Measurements from ENCODE around the gene HTR4.

HTR4 gene

GRCh38 chr5:148607406-148607805, 46.9 kb downstream of the HTR4 start:
- no peak overlapping the region for H2AFZ ChIP-seq (ENCODE audit: low read depth, low read length)
- no peak overlapping the region for H3K4me2 ChIP-seq (ENCODE audit: insufficient read depth, low read length)
- TF ChIP-seq CTCF (IDR thresholded peaks at IDR 0.05; ENCODE audit: borderline replicate concordance, extremely low read depth, low read length, poor library complexity, severe bottlenecking) (no peak), EZH2 (IDR thresholded peaks at IDR 0.05; ENCODE audit: borderline replicate concordance, low read depth, low read length, severe bottlenecking) (no peak)
- DNase-seq: no peak
- H3K36me3 ChIP-seq (ENCODE audit: insufficient read depth, low read length): no peaks in the 10 kb centered on the region
- H3K9me3 ChIP-seq (ENCODE audit: insufficient read depth, low read length, severe bottlenecking): no peaks in the 10 kb centered on the region
- H3K9ac ChIP-seq (ENCODE audit: low read depth, low read length): no peak overlapping the region
- H3K27ac ChIP-seq (ENCODE audit: low read length): no peak overlapping the region
- H3K4me1 ChIP-seq (ENCODE audit: insufficient read depth, low read length): no peaks in the 10 kb centered on the region
- no peak overlapping the region for H3K4me3 ChIP-seq (ENCODE audit: low read depth in 1 of 2, low read length in 2 of 2)
- ATAC-seq (ENCODE audit: insufficient read depth, low read depth): no peak
- no peaks in the 10 kb centered on the region for H4K20me1 ChIP-seq (ENCODE audit: insufficient read depth, low read length)
- no peaks in the 10 kb centered on the region for H3K79me2 ChIP-seq (ENCODE audit: insufficient read depth, low read length)
- H3K27me3 ChIP-seq (ENCODE audit: insufficient read depth, low read length, poor library complexity): no peaks in the 10 kb centered on the region

GRCh38 chr5:148606296-148606695, 48.0 kb downstream of the HTR4 start:
- TF ChIP-seq EZH2 (IDR thresholded peaks at IDR 0.05; ENCODE audit: borderline replicate concordance, low read depth, low read length, severe bottlenecking): no peak
- no peak for TF ChIP-seq CTCF (IDR thresholded peaks at IDR 0.05; ENCODE audit: borderline replicate concordance, extremely low read depth, low read length, poor library complexity, severe bottlenecking)
- no peak overlapping the region for H3K9ac ChIP-seq (ENCODE audit: low read depth, low read length)
- H2AFZ ChIP-seq (ENCODE audit: low read depth, low read length): no peak overlapping the region
- H3K27me3 ChIP-seq (ENCODE audit: insufficient read depth, low read length, poor library complexity): no peaks in the 10 kb centered on the region
- no peaks in the 10 kb centered on the region for H3K79me2 ChIP-seq (ENCODE audit: insufficient read depth, low read length)
- no peak for DNase-seq
- H3K4me3 ChIP-seq (ENCODE audit: low read depth in 1 of 2, low read length in 2 of 2): no peak overlapping the region
- no peaks in the 10 kb centered on the region for H3K36me3 ChIP-seq (ENCODE audit: insufficient read depth, low read length)
- no peak overlapping the region for H3K27ac ChIP-seq (ENCODE audit: low read length)
- H3K4me1 ChIP-seq (ENCODE audit: insufficient read depth, low read length): no peaks in the 10 kb centered on the region
- H3K4me2 ChIP-seq (ENCODE audit: insufficient read depth, low read length): no peak overlapping the region
- H3K9me3 ChIP-seq (ENCODE audit: insufficient read depth, low read length, severe bottlenecking): no peaks in the 10 kb centered on the region
- no peaks in the 10 kb centered on the region for H4K20me1 ChIP-seq (ENCODE audit: insufficient read depth, low read length)
- ATAC-seq (ENCODE audit: insufficient read depth, low read depth): no peak

DNA sequence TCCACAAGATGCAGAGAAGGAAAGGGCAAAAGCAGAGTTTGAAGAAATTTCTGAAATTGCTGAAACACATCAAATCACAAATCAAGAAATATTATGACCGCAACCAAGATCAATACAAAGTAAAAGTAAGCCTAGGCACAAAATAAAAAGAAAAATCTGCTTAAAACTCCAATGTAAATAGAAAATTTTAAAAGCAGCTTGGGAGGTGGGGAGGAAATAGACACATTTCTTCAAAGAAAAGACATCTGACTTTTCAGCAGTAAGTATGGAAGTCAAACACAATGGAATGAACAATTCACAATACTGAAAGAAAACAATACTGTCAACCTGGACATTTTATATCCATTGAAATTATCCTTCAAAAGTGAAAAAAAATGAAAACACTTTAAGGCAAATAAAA, 55.1 kb downstream of the HTR4 start:
- no peak overlapping the region for H3K27ac ChIP-seq (ENCODE audit: low read length)
- no peak overlapping the region for H3K9ac ChIP-seq (ENCODE audit: low read depth, low read length)
- H3K4me2 ChIP-seq (ENCODE audit: insufficient read depth, low read length): no peak overlapping the region
- H3K36me3 ChIP-seq (ENCODE audit: insufficient read depth, low read length): no peaks in the 10 kb centered on the region
- no peaks in the 10 kb centered on the region for H3K79me2 ChIP-seq (ENCODE audit: insufficient read depth, low read length)
- H3K4me3 ChIP-seq (ENCODE audit: low read depth in 1 of 2, low read length in 2 of 2): no peak overlapping the region
- no peak for DNase-seq
- no peaks in the 10 kb centered on the region for H4K20me1 ChIP-seq (ENCODE audit: insufficient read depth, low read length)
- no peaks in the 10 kb centered on the region for H3K4me1 ChIP-seq (ENCODE audit: insufficient read depth, low read length)
- no peak for TF ChIP-seq CTCF (IDR thresholded peaks at IDR 0.05; ENCODE audit: borderline replicate concordance, extremely low read depth, low read length, poor library complexity, severe bottlenecking)
- no peak for TF ChIP-seq EZH2 (IDR thresholded peaks at IDR 0.05; ENCODE audit: borderline replicate concordance, low read depth, low read length, severe bottlenecking)
- no peaks in the 10 kb centered on the region for H3K27me3 ChIP-seq (ENCODE audit: insufficient read depth, low read length, poor library complexity)
- no peak overlapping the region for H2AFZ ChIP-seq (ENCODE audit: low read depth, low read length)
- H3K9me3 ChIP-seq (ENCODE audit: insufficient read depth, low read length, severe bottlenecking): peaks cover 3% of the 10 kb centered on the region
- ATAC-seq (ENCODE audit: insufficient read depth, low read depth): no peak

DNA sequence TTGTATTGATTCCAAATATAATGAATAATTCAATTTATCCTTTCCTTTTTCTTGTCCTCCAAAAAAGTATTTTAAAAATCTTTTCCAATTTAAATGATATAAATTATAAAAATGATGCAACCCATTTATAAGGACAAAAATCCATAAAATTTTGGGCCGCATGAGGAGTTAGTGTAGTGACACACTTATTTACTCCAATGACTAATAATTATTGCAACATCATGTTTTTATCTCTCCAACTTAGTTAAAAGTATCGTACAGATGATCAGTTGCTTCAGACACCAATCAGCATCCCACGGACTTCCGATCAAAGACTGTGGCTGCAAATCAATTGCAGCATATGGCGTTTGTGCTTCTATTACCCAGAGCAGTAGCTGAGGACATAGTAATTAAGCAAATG, 58.6 kb downstream of the HTR4 start:
- no peaks in the 10 kb centered on the region for H3K79me2 ChIP-seq (ENCODE audit: insufficient read depth, low read length)
- H2AFZ ChIP-seq (ENCODE audit: low read depth, low read length): no peak overlapping the region
- no peak overlapping the region for H3K27ac ChIP-seq (ENCODE audit: low read length)
- no peaks in the 10 kb centered on the region for H4K20me1 ChIP-seq (ENCODE audit: insufficient read depth, low read length)
- H3K4me2 ChIP-seq (ENCODE audit: insufficient read depth, low read length): no peak overlapping the region
- ATAC-seq (ENCODE audit: insufficient read depth, low read depth) (no peak), DNase-seq (no peak)
- H3K36me3 ChIP-seq (ENCODE audit: insufficient read depth, low read length): no peaks in the 10 kb centered on the region
- peaks cover 3% of the 10 kb centered on the region for H3K9me3 ChIP-seq (ENCODE audit: insufficient read depth, low read length, severe bottlenecking)
- no peaks in the 10 kb centered on the region for H3K4me1 ChIP-seq (ENCODE audit: insufficient read depth, low read length)
- TF ChIP-seq EZH2 (IDR thresholded peaks at IDR 0.05; ENCODE audit: borderline replicate concordance, low read depth, low read length, severe bottlenecking): no peak
- no peak for TF ChIP-seq CTCF (IDR thresholded peaks at IDR 0.05; ENCODE audit: borderline replicate concordance, extremely low read depth, low read length, poor library complexity, severe bottlenecking)
- H3K9ac ChIP-seq (ENCODE audit: low read depth, low read length): no peak overlapping the region
- no peak overlapping the region for H3K4me3 ChIP-seq (ENCODE audit: low read depth in 1 of 2, low read length in 2 of 2)
- H3K27me3 ChIP-seq (ENCODE audit: insufficient read depth, low read length, poor library complexity): no peaks in the 10 kb centered on the region
